GOT3 (cell line): Measurements from ENCODE around the gene CMIP.

Experiments
- DNase-seq: peaks from one replicate; lab custom pipeline; 2025; ENCODE audit warnings: mixed read lengths; lab: John Stamatoyannopoulos, UW

Gene CMIP

DNA sequence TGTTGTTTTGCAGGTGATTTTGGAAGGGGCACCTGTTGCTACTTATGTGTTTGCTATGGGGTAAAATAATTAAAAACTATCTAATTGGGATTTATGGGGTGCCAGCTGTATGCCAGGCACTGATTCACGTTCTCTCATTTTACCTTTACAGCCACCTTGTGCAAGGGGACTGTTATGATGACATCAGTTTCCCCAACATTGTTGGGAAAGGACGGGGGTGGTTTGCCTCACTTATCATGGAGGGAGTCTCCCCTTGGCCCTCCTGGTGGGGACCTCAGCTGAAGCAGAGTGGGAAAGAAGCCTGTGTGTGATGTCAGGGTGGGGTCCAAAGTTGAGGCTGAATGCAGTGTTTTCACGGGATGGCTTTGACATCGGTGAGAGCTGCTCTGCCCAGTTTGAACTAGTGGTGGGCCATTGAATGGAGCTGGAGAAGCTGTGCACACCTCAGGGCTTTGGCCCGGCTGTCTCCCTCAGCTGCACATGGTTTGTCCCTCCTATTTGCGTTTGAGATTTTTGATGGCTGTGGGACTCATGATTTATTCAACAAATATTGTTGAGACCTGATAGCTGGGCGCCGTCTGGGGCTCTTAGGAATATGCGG is 36.1 kb downstream of the CMIP start:
- no peak for DNase-seq

DNA sequence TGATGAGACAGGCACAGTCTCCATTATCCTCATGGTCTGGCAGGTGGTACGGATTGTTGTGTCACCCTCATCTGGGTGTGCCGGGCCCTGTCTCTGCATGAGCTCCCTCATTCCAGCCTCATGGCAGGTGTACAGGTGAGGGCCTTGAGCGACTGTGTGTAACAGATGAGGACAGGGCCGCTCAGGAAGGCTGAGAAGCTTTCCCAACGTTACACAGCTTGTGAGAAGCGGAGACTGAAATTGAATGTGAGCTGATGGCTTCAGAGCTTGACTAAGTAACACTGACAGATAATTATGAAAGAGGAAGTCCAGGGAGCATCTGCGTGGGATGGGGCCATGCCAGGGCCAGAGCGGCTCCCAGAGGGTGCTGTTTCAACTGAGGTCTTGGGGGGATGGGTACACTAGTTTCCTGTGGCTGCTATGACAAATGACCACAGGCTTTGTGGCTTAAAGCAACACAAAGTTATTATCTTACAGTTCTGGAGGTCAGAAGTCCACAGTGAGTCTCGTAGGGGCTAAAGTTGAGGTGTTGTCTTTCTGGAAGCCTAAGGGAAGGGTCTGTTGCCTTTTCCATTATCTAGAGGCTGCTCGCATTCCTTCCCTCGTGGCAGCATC is 36.7 kb downstream of the CMIP start:
- DNase-seq: no peak

DNA sequence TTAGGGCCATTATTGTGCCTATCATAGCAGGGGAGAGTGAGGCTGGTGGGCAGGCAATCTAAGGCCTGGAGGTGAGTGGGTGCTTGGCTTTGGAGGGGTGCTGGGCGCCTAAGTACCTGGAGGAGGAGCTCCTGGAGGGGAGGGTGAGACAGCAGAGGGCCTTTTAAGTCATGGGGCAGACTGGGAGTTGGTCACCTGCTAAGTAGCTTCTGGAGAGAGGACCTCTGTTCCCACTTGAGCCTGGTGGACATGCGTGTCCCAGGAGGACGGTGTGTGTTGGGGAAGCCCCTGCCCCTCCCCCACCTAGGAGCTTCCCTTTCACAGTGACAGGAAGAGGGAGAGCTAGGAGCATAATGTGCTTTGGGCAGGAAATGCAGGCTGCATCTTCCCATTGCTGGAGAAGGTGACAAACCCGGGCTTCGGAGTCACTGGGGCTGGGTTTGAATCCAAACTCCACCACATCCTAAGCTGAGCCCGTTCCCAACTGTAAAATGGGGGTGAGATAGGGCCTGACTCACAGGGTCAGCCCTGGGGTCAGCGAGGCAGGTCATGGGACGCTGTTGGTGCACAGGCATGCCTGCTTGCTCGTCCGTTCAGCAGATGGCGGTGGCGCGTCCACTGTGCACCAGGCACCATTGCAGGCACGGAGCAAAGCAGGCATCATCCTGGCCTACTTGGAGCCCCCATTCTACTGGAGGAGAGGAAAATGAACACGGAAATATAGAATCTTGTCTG is 37.9 kb downstream of the CMIP start:
- DNase-seq: no peak

- DNase-seq: no peak
Observed at GRCh38 chr16:81483064-81483969, 38.7 kb downstream of the CMIP start.

DNA sequence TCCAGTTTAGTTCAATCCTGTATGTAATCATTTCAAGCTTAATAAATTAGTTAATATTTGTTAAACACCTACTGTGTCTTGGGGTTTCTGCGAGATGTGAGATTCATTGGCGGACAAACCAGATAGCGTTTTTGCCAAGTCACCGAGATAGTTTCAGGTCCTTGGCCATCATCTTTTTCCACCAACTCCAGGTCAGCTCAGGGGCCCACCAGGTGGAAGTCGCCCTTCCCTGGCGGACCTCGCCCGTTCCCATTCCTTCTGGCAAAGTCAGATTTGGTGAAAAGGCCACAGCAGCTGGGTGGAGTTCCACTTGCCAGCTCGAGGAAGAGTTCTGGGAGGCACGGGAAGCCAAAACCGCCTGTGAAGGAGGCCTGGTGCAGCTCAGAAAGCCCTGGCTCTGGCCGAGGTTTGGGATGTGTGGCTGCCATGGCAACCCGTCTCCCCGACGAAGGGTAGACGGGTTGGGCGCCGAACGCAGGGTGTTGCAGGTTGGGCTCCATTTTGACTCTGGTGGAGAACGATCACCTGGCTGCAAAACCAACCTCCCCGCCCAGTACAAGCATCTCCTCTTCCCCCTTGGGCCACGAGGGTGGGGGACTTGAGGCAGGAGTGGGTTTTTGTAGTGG is 39.5 kb downstream of the CMIP start:
- DNase-seq: no peak

DNA sequence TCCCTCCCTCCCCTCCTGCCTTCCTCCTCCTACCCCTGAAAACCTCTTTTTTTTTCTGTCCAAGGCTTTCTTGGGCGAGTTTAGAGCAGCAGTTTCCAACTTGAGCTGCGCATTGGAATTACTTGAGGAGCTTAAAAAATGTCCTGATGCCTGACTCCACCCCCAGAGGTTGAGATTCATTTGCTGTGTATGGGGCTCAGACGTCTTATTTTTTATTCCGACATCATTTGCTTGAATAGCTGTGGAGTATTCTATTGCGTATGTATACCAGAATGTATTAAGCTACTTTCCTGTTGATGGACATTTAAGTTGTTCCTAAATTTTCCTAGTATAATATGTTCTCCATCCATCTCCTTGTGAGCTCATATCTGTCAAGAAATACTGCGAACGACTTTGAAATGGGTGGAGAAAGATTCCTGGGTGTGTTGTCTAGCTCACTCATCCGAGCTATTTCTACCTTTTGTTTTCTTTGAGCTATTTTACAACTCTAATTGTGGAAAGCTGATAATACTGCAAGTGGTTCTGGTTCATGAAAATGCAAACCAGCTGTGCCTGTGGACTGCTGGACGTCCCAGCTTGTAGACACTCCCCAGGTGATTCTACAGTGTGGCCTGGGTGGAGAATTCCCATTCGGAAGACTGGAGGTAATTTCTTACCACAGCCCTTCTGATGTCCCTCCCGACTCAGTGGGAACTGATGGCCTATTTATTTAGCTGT is 40.5 kb downstream of the CMIP start:
- DNase-seq: no peak

DNA sequence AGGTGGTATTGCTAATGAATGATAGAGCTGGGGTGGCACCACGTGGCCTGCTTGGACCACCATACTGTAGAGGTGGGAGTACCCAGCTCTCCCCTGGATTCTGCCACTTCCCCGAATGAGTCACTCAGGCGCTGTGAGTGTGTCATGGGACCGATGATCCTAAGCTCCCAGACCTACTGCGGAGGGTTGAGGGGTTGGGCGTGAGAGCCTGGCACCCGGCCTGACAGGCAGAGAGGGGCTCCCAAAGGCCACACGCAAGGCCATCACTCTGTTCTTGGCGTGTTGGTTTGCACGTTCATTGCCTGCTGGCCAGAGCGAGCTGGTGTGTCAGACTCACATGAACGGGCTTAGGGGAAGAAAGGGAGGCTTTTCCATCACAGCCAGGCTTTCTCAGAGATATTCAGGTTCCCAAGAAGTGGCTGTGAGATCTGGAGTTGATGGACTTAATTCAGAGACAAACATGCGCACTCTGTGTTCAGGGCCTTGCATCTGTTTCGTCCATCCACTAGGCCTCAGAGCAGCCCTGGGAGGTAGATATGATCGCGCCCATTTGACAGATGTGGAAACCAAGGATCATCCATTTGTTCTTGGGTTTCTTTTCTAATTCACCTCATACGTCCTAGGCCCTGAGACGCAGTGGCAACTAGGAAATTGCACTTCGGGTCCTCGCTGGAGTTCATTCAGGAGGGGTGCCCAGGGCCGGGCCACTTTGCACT is 41.4 kb downstream of the CMIP start:
- no peak for DNase-seq

DNA sequence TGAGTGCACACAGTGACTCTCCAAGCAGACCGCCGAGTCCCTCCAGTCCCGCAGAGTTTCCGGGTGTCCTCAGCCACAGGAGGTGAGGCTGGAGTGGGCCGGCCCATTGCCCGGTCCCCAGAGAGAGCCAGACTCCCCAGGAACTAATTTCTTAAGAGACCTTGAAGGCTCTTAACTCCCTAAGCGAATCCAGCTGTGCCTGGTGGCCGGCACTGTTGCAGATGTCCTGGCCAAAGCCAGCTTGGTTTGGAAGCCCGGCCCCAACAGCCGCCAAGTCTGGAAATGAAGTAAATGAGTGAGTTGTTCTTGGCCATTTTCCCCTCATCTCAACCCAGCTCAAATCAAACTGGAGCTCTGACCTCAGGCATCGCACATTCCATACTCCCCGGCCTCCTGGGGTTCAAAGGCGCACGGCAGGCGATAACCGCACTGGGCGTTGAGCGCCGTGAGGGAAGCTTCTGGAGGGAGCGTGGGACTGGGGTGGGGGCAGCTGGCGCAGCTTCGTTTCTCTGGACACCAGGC is 42.0 kb downstream of the CMIP start:
- DNase-seq: no peak

GRCh38 chr16:81487301-81487720 is 42.7 kb downstream of the CMIP start:
- no peak for DNase-seq

DNA sequence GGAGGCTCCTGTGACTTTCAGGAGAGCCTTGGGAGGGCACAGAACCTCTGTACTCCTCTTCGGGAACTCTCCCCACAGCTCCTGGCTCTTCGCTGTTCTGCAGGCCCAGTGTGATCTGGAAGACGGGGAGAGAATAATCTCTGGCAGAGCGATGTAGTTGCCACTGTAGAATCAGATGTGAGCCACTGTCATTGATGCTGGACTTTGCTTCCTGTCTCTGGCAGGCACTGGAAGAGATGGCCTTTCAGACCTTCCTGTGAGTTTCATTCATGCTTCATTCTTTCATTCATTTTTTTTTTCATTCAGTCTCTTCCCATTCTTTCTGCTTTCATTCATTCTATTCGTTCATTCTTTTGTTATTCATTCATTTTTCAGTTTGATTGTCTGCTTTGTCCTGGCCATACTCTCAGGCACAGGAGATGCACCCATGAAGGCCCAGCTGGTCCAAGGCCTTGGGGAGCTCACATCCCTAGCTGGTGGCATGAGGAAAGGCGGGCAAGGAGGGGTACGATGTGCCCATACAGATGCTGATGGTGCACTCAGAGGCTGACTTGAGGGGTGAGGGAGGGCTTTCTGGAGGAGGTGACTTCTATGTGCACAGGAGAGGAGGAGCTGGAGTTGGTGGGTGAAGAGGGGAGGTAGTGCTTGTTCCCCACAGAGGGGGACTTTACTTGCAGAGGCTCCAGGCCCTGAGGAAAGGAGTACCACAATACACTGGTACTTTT is 44.2 kb downstream of the CMIP start:
- no peak for DNase-seq

GRCh38 chr16:81489547-81490267 is 45.1 kb downstream of the CMIP start:
- no peak for DNase-seq

- DNase-seq: no peak
Observed at GRCh38 chr16:81491541-81492188, 47.1 kb downstream of the CMIP start.

DNA sequence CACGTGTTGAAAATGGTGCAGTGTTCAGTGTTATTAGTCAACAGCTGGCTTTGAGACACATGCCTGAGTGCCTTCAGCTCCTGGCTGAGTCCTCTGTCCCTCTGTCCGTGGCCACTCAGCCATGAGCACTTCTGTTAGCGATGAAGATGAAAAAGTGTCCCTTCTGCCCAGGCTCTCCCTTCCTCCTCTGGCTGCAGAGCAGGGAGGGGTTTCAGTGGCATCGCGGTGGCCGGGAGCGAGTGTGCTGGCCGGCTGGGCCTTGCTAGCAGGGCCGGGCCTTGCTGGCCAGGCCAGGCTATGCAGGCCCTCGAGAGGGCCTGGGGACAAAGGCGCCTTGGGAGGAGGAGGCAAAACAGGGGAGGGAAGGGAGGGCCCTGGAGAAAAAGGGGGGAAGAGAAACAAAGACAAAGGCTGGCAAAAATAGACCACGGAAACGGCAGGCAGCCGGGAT is 47.7 kb downstream of the CMIP start:
- no peak for DNase-seq

DNA sequence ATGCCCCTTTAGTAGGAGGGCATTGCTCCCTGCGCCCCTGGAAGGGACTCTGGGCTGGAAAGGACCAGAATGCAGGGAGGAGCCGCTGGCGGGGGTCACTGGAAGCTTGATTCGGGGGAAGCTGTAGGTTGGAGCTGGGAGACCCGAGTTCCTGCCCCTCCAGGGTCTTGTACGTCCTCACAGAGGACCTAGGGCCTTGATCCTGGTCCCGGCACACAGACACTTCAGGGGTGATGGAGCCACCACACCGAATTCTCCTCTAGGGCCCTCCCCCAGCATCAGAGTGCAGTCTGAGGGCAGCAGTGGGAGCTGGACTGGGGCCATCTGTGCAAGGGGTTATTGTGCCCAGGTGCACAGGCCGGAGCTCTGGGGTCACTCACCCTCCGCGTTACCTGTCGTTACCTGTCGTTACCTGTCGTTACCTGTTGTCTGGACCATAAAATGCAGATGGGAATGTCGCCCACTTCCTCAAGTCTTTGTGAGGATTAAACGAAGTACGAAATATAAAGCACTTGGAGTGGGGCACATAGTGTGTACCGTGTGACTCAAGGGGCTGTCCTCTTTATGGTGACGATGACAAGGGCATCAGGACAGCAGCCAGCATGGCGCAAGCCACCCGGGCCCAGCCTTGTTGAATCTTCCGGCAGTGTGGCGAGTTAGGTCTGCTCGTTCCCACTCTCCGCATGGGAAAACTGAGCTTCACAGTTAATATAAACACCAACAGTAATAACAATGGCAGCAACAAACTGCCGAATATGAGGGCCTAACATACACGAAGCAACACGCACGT is 48.6 kb downstream of the CMIP start:
- DNase-seq: no peak

GRCh38 chr16:81493755-81494433 is 49.3 kb downstream of the CMIP start:
- no peak for DNase-seq

DNA sequence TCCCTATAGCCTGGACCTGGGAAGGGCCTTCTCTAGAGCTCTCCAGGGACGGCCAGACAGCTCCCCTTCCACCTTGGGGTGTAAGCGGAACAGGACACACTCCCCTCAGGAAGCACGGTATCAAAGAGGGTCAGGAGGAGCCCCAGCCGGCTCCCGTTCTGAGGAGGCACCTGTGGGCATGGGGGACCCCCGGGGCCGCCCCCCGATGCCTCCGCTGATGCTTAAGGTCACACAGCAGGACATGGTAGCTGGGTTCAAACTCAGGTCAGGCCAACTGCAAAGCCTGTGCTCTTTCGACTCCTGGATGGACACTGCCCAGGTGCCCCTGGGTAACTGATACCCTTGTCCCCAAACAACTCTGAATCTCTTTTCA is 49.8 kb downstream of the CMIP start:
- DNase-seq: no peak

- no peak for DNase-seq
Observed at GRCh38 chr16:81494888-81495287, 50.3 kb downstream of the CMIP start.
